ENCODE data around the gene SPDYE6. TPM values are rescaled to one million over a fixed set of nuclear protein-coding genes. Genes with fewer than 3 reads are reported as not detected.

SPDYE6 gene
- total RNA-seq, 1 experiment from 2014 or later = not detected

GRCh38 chr7:102321351-102322201 is 34.7 kb downstream of the SPDYE6 start:
- ChIA-PET CTCF (no interaction called here), POLR2A (ENCODE audit: low non-redundant PET) (no interaction called here)
- no peaks in the 10 kb centered on the region for H3K27me3 ChIP-seq (replicated peaks; ENCODE audit: insufficient read depth, low read depth, low read length, poor library complexity)
- no peaks in the 10 kb centered on the region for H3K9me3 ChIP-seq (ENCODE audit: low read depth, low read length, poor library complexity, severe bottlenecking)
- no TSS peak for BruUV-seq (replicated peaks)
- no peaks in the 10 kb centered on the region for H3K36me3 ChIP-seq (ENCODE audit: insufficient read depth, low read length, poor library complexity, severe bottlenecking)
- H3K4me1 ChIP-seq (ENCODE audit: insufficient read depth, low read length, poor library complexity, severe bottlenecking) = peaks cover 7% of the 10 kb centered on the region
- no peak overlapping the region for H3K4me3 ChIP-seq (ENCODE audit: low read depth, low read length, poor library complexity, severe bottlenecking)
- TF ChIP-seq CTCF (conservative IDR thresholded peaks at IDR 0.05; ENCODE audit: low read depth, low read length) = no peak
- TF ChIP-seq EZH2 (IDR thresholded peaks at IDR 0.05; ENCODE audit: borderline replicate concordance, low read depth, low read length, poor library complexity, severe bottlenecking) = no peak
- no peak overlapping the region for H3K27ac ChIP-seq (ENCODE audit: low read depth, low read length, poor library complexity, severe bottlenecking)
- intact Hi-C loops (cut with micrococcal nuclease; ENCODE audit: unreplicated experiment) = no loop called here
- DNase-seq (ENCODE audit: low spot score) = no peak

GRCh38 chr7:102320601-102321350 is 35.5 kb downstream of the SPDYE6 start:
- no peaks in the 10 kb centered on the region for H3K36me3 ChIP-seq (ENCODE audit: insufficient read depth, low read length, poor library complexity, severe bottlenecking)
- POLR2A ChIA-PET (ENCODE audit: low non-redundant PET) = no interaction called here

GRCh38 chr7:102320181-102320580 is 36.1 kb downstream of the SPDYE6 start:
- no peaks in the 10 kb centered on the region for H3K4me1 ChIP-seq (ENCODE audit: insufficient read depth, low read length, poor library complexity, severe bottlenecking)
- intact Hi-C loops (cut with micrococcal nuclease; ENCODE audit: unreplicated experiment) = no loop called here
- ChIA-PET CTCF (no interaction called here), POLR2A (ENCODE audit: low non-redundant PET) (no interaction called here)
- H3K27ac ChIP-seq (ENCODE audit: low read depth, low read length, poor library complexity, severe bottlenecking) = no peak overlapping the region
- BruUV-seq (replicated peaks) = no TSS peak
- TF ChIP-seq EZH2 (IDR thresholded peaks at IDR 0.05; ENCODE audit: borderline replicate concordance, low read depth, low read length, poor library complexity, severe bottlenecking) = no peak
- TF ChIP-seq CTCF (conservative IDR thresholded peaks at IDR 0.05; ENCODE audit: low read depth, low read length) = no peak
- H3K4me3 ChIP-seq (ENCODE audit: low read depth, low read length, poor library complexity, severe bottlenecking) = no peak overlapping the region
- H3K9me3 ChIP-seq (ENCODE audit: low read depth, low read length, poor library complexity, severe bottlenecking) = no peaks in the 10 kb centered on the region
- DNase-seq (ENCODE audit: low spot score) = no peak
- no peaks in the 10 kb centered on the region for H3K36me3 ChIP-seq (ENCODE audit: insufficient read depth, low read length, poor library complexity, severe bottlenecking)
- no peaks in the 10 kb centered on the region for H3K27me3 ChIP-seq (replicated peaks; ENCODE audit: insufficient read depth, low read depth, low read length, poor library complexity)

More at GRCh38 chr7:102320601-102321350, 35.5 kb downstream of the SPDYE6 start:
- no TSS peak for BruUV-seq (replicated peaks)
- CTCF ChIA-PET = no interaction called here
- H3K4me1 ChIP-seq (ENCODE audit: insufficient read depth, low read length, poor library complexity, severe bottlenecking) = no peaks in the 10 kb centered on the region
- no peak overlapping the region for H3K4me3 ChIP-seq (ENCODE audit: low read depth, low read length, poor library complexity, severe bottlenecking)
- DNase-seq (ENCODE audit: low spot score) = no peak
- no peaks in the 10 kb centered on the region for H3K27me3 ChIP-seq (replicated peaks; ENCODE audit: insufficient read depth, low read depth, low read length, poor library complexity)
- TF ChIP-seq CTCF (conservative IDR thresholded peaks at IDR 0.05; ENCODE audit: low read depth, low read length) (no peak), EZH2 (IDR thresholded peaks at IDR 0.05; ENCODE audit: borderline replicate concordance, low read depth, low read length, poor library complexity, severe bottlenecking) (no peak)
- intact Hi-C loops (cut with micrococcal nuclease; ENCODE audit: unreplicated experiment) = no loop called here
- no peaks in the 10 kb centered on the region for H3K9me3 ChIP-seq (ENCODE audit: low read depth, low read length, poor library complexity, severe bottlenecking)
- no peak overlapping the region for H3K27ac ChIP-seq (ENCODE audit: low read depth, low read length, poor library complexity, severe bottlenecking)

All from A673 (cell line).